SK-N-MC (cell line): Measurements from ENCODE around the gene KIAA1217.

Experiments used
- DNase-seq: peaks from one replicate; pipeline ENCODE4 v3.0.0-alpha.2; 2011; ENCODE audit warnings: low read depth, low spot score
- H3K27ac ChIP-seq: fragments of 200-600 bp; sonication (generic); 2 replicates; pipeline ENCODE4 v1.5.1; 2016; ENCODE audit warnings: mixed run types
- H3K36me3 ChIP-seq: fragments of 200-600 bp; sonication (generic); 2 replicates; pipeline ENCODE4 v1.6.1; 2017; ENCODE audit warnings: antibody characterized with exemption, low read length, mixed read lengths; ENCODE audit not compliant: insufficient read depth
- H3K4me3 ChIP-seq: fragments of 200-600 bp; sonication (generic); 2 replicates; pipeline ENCODE4 v1.5.1; 2016
- H3K9ac ChIP-seq: fragments of 200-600 bp; sonication (generic); 2 replicates; pipeline ENCODE4 v1.8.0; 2017; ENCODE audit warnings: mixed run types, mixed read lengths; ENCODE audit not compliant: insufficient read length
- H3K9me3 ChIP-seq: fragments of 200-600 bp; sonication (generic); 2 replicates; pipeline ENCODE4 v1.6.1; 2017; ENCODE audit warnings: low read depth, mild to moderate bottlenecking, antibody characterized with exemption, low read length, moderate library complexity, mixed read lengths
- EZH2 ChIP-seq: fragments of 200-600 bp; sonication (generic); IDR thresholded peaks from one replicate; pipeline ENCODE4 v1.6.1; 2017; ENCODE audit warnings: antibody characterized with exemption
- FOXP2 ChIP-seq: optimal IDR thresholded peaks from 2 replicates; pipeline ENCODE3; 2011; ENCODE audit warnings: mild to moderate bottlenecking, moderate library complexity; ENCODE audit not compliant: insufficient read depth; ENCODE audit errors: extremely low read length, control extremely low read depth
- POLR2AphosphoS5 ChIP-seq: IDR thresholded peaks from 2 replicates; pipeline ENCODE4 v1.6.1; 2012; ENCODE audit warnings: mild to moderate bottlenecking, low read depth, low read length, borderline replicate concordance

Gene KIAA1217

DNA sequence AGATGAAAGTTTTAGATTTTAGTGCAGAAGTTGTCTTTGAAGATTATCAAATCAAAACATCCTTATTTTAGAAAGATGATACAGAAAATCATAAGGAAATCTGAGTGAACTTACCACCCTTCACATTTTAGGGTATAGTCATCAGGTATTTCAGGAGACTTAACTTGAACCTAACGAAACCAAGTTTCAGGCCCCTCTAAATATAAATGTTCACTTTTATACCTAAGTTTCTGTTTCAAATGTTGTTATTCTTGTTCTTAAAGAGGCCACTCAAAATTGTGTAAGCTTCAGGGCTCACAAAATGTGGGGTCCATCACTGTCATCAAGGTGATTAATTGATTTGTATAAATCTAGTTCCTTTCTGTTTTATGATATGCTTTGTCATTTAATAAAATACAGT lies 216.2 kb downstream of the KIAA1217 start:
- Histone ChIP-seq H3K36me3 (no peaks in the 10 kb centered on the region), H3K27ac (no peak overlapping the region), H3K9me3 (no peaks in the 10 kb centered on the region), H3K4me3 (no peak overlapping the region), H3K9ac (no peak overlapping the region)
- DNase-seq = no peak
- TF ChIP-seq POLR2AphosphoS5 = no peak
- TF ChIP-seq EZH2 = no peak
- no peak for TF ChIP-seq FOXP2

DNA sequence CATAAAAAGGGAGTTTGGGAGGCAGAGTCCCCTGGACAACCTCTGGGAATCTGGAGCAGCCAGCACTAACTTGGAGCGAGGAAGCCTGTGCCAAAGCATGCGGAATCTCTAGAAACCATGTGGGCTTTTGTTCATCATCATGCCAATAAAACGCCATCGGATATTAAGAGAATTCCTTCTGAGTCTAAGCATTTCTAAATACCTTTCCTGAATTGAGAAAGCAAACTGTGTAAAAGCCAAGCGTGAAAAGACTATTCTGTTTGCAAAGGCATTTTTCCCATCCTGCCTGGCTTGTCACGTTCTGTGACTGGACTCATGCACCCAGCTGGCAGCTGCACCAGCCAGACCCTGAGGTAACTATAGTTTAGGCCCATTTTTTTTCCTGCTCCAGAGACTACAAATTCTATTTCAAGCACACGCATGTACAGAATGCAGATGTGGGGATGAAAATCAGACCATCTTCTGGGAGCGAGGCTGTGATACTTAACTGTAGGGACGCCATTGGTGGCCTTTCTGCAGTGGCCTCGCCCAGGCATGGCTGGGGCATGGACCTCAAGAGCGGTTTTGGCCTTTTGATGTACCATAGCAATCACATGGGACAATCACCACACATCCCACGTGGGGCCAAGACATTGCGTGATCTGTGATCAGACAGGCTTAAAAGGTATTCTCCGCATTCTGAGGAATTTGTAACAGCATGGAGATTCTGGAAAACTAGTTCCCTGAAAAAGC lies 218.9 kb downstream of the KIAA1217 start:
- H3K27ac ChIP-seq = no peak overlapping the region
- H3K9ac ChIP-seq = no peak overlapping the region
- H3K4me3 ChIP-seq = no peak overlapping the region
- H3K36me3 ChIP-seq = no peaks in the 10 kb centered on the region
- TF ChIP-seq FOXP2 (no peak), POLR2AphosphoS5 (no peak), EZH2 (no peak)
- DNase-seq = no peak
- H3K9me3 ChIP-seq = no peaks in the 10 kb centered on the region

DNA sequence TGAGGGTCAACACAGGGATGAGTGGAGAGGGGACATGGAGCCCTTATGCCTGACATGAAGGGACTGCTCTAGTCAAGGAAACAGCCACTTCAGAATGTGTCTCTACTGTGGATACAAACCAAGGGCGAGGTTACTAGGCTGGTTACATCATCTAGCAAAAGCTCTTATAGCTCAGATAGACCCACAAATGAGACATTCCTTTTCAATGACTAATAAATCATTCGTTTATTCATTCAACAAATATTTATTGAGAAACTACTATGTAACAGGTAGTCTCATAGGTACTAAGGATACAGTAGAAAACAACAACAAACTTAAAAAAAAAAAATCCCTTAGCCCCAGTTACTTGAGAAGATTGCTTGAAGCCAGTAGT lies 219.5 kb downstream of the KIAA1217 start:
- Histone ChIP-seq H3K9ac (no peak overlapping the region), H3K27ac (no peak overlapping the region), H3K36me3 (peaks cover 2% of the 10 kb centered on the region; the same call in 1 of the 2 replicates), H3K4me3 (no peak overlapping the region), H3K9me3 (no peaks in the 10 kb centered on the region)
- no peak for DNase-seq
- TF ChIP-seq POLR2AphosphoS5 = no peak
- no peak for TF ChIP-seq EZH2
- no peak for TF ChIP-seq FOXP2

DNA sequence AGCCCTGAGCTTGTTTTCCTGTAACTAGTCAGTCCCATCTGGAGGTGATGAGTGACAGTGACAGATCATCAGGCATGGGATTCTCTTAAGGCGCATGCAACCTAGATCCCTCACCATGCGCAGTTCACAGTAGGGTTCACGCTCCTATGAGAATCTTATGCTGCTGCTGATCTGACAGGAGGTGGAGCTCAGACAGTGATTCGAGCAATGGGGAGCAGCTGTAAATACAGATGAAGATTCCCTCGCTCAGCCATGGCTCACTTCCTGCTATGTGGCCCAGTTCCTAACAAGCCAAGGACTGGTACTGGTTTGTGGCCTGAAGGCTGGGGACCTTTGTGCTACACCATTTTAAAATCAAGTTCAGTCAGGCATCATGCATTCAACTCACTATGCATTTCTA lies 221.7 kb downstream of the KIAA1217 start:
- no peak overlapping the region for H3K9ac ChIP-seq
- H3K4me3 ChIP-seq = no peak overlapping the region
- no peak overlapping the region for H3K27ac ChIP-seq
- no peaks in the 10 kb centered on the region for H3K9me3 ChIP-seq
- TF ChIP-seq EZH2 (no peak), FOXP2 (no peak), POLR2AphosphoS5 (no peak)
- peaks cover 7% of the 10 kb centered on the region for H3K36me3 ChIP-seq
- no peak for DNase-seq

DNA sequence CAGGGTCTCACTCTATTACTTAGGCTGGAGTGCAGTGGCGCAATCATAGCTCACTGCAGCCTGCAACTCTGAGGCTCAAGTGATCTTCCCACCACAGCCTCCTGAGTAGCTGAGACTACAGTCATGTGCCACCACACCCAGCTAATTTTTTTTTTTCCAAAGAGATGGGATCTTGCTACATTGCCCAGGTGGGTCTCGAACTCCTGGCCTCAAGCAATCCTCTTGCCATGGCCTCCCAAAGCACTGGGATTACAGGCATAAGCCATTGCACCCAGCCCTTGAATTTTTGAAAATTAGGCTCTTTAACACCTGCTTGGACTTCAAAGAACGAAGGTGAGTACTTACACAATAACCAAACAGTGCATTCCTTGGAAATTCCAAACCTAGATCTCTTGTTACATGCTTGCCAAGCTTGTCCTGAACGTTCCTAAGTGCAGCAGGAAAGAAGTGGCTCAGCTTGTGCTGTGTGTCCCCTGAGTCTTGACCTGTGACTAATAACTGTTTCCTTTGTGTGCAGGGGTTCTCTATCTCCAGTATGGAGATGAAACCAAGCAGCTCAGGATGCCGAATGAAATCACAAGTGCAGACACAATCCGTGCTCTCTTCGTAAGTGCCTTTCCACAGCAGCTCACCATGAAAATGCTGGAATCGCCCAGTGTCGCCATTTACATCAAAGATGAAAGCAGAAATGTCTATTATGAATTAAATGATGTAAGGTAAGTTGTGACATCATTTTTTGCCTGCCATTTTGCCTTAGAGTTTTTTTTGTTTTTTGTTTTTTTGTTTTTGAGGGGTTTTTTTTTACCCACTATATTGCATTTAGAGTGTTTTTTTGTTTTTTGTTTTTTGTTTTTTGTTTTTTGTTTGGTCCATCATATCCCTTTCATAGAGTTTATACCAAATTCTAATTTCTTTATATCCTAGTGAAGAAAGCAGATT lies 223.8 kb downstream of the KIAA1217 start:
- no peak overlapping the region for H3K9ac ChIP-seq
- TF ChIP-seq POLR2AphosphoS5 (no peak), EZH2 (no peak), FOXP2 (no peak)
- no peak for DNase-seq
- H3K36me3 ChIP-seq = peaks cover 7% of the 10 kb centered on the region
- H3K4me3 ChIP-seq = no peak overlapping the region
- H3K9me3 ChIP-seq = no peaks in the 10 kb centered on the region
- H3K27ac ChIP-seq = no peak overlapping the region

DNA sequence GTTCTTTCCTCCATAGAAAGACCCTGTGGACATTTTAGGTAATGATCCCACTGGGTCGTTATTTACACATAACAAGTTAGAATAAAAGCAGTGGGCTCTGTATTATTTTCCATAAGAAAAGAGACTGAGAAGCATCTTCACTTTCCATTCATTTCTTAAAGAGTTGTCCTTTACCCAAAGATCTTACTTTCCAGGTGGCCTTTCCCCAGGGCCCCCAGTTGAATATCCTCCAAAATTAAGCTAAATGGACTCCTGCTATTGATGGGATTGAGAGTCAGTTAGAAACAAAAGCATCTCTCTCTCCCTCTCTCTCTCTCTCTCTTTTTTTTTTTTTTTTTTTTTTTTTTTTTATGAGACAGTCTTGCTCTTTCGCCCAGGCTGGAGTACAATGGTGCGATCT lies 224.8 kb downstream of the KIAA1217 start:
- Histone ChIP-seq H3K36me3 (peaks cover 12% of the 10 kb centered on the region), H3K9ac (no peak overlapping the region), H3K4me3 (no peak overlapping the region), H3K27ac (no peak overlapping the region), H3K9me3 (no peaks in the 10 kb centered on the region)
- no peak for DNase-seq
- TF ChIP-seq FOXP2 (no peak), POLR2AphosphoS5 (no peak), EZH2 (no peak)

DNA sequence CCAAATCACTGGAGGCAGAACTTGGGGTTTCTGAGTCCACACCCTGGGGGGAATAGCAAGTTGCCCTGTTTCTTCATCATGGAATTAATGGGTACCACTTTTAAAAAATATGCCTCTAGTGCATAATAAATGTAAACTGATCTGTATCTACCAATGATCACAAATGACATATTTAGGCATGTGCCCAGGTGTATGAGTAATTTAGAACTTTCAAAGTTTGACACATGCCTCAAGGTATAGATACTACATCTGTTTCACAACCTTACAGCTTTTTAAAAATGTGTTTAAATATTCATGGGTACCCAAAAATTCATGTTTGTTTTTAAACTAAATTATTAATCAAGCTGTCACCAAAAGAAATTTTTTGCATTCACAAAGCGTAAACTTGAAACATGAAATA lies 226.0 kb downstream of the KIAA1217 start:
- Histone ChIP-seq H3K27ac (no peak overlapping the region), H3K4me3 (no peak overlapping the region), H3K36me3 (peaks cover 14% of the 10 kb centered on the region), H3K9ac (no peak overlapping the region), H3K9me3 (no peaks in the 10 kb centered on the region)
- DNase-seq = no peak
- TF ChIP-seq FOXP2 = no peak
- no peak for TF ChIP-seq POLR2AphosphoS5
- TF ChIP-seq EZH2 = no peak

DNA sequence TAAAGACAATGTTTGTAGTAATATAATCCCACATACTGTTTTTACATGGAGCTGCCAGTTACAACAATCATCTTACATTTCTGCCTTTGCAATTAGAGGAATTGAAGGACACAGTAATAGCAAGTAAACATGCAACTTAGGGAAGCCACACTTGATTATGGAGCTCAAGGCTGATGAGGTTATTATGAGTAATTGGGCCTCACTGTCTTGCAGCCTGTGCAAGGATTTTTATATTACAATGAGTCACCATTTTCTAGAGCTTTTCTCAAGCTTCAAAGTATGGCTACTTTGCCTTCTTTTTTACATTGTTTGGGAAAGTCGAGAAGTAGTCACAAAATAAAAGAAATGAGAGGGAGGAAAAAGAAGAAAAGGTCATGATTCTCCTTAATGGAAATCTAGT lies 226.4 kb downstream of the KIAA1217 start:
- no peak overlapping the region for H3K27ac ChIP-seq
- DNase-seq = no peak

More for the DNA sequence above, 226.4 kb downstream of the KIAA1217 start:
- no peak overlapping the region for H3K9ac ChIP-seq
- no peak overlapping the region for H3K4me3 ChIP-seq
- TF ChIP-seq FOXP2 (no peak), POLR2AphosphoS5 (no peak), EZH2 (no peak)
- H3K36me3 ChIP-seq = peaks cover 14% of the 10 kb centered on the region
- H3K9me3 ChIP-seq = no peaks in the 10 kb centered on the region
